ENCODE data around the gene CYP4V2.

CYP4V2 gene

GRCh38 chr4:186228514-186228894 lies 37.1 kb downstream of the CYP4V2 start:
- TF ChIP-seq GATA3 (IDR thresholded peaks at IDR 0.05; ENCODE audit: low read depth, low read length) (no peak), GATA2 (IDR thresholded peaks at IDR 0.05; ENCODE audit: low read depth, low read length) (no peak)

DNA sequence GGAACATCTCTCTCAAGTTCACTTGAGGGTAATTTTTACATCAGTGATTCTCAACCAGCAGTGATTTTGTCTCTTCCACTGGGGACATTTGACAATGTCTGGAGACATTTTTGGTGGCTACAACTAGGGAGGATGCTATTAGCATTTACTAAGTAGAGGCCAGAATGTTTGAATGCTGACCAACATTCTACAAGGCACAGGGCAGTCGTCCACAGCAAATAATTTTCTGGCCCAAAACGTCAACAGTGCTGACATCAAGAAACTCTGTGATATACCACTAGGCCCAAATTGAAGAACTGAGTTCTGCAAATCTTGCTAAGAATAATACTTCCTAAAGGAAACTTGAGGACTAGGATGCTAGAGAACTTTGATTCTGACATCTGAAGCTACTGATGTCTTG lies 43.0 kb downstream of the CYP4V2 start:
- TF ChIP-seq GATA2 (IDR thresholded peaks at IDR 0.05; ENCODE audit: low read depth, low read length) (no peak), GATA3 (IDR thresholded peaks at IDR 0.05; ENCODE audit: low read depth, low read length) (no peak)

DNA sequence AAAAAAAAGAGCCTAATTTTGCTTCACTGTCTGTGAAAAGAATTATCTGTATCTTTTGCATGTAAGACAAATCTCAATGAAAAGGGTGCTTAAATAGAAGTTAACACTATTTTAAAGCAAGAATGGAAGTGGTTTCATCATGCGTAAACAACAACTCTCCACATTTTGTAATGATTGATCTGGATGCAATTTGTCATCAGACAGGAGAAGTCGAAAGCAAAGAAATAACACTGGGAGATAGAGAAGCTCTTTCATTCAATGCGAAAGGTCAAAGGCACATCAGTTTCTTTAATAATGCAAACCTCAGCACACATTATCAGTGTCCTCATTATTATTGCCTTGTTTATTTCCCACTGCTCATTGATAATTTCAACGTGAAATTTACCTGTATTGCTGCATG lies 44.8 kb downstream of the CYP4V2 start:
- TF ChIP-seq GATA2 (IDR thresholded peaks at IDR 0.05; ENCODE audit: low read depth, low read length), result no peak
- no peak for TF ChIP-seq GATA3 (IDR thresholded peaks at IDR 0.05; ENCODE audit: low read depth, low read length)

DNA sequence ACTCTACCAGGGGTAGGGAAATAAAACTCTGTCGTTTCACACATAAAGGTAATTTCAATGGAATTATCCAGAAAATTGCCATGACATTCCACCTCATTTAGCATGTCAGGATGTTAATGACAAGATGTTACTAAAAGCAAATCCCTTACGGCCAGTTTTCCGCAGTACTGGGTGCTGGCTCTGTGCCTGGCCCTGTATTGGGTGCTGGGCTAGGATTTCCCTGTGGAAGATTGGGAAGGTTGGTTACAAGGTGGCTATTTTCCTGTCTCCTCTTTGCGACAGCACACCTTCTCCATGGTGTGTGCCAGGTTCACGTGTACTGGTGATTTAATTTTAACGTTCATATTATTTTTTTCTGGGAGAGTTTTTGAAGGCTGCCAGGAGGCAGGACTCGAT lies 49.1 kb downstream of the CYP4V2 start:
- TF ChIP-seq GATA2 (IDR thresholded peaks at IDR 0.05; ENCODE audit: low read depth, low read length) (no peak), GATA3 (IDR thresholded peaks at IDR 0.05; ENCODE audit: low read depth, low read length) (no peak)

DNA sequence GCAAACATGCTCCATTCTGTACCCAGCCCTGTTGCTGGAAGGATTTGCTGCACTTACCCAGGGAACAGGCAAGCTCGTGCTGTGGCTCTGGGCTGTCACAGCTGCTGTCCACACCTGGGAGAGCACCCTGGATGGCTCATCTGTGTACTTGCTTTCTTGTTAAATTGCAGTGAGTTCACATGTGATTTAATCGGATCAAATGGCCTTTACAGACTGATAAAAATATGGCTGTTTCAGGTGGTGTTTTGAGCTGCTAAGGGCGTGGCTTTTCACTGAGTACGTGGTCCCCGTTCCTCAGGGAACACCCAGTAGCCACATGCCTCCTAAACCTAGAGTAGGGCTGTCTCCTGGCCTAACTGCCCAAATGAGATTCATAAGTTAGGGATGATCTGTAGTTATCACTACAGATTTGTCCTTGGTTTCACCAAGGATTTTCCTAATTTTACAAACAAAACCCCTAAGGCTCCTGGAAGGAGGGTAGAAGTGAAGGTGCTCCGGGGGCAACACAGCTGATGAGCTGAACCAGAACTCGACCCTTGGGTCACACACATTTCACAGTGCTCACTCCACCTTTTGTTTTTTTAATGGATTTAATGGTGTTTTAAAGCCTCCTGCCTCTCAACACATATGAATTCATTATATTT lies 49.6 kb downstream of the CYP4V2 start:
- no peak for TF ChIP-seq GATA2 (IDR thresholded peaks at IDR 0.05; ENCODE audit: low read depth, low read length)
- TF ChIP-seq GATA3 (IDR thresholded peaks at IDR 0.05; ENCODE audit: low read depth, low read length), result no peak

GRCh38 chr4:186241616-186242015 lies 50.2 kb downstream of the CYP4V2 start:
- TF ChIP-seq GATA2 (IDR thresholded peaks at IDR 0.05; ENCODE audit: low read depth, low read length) (no peak), GATA3 (IDR thresholded peaks at IDR 0.05; ENCODE audit: low read depth, low read length) (no peak)

- no peak for TF ChIP-seq GATA3 (IDR thresholded peaks at IDR 0.05; ENCODE audit: low read depth, low read length)
- no peak for TF ChIP-seq GATA2 (IDR thresholded peaks at IDR 0.05; ENCODE audit: low read depth, low read length)
Measured at GRCh38 chr4:186243331-186243730, 52.0 kb downstream of the CYP4V2 start.

DNA sequence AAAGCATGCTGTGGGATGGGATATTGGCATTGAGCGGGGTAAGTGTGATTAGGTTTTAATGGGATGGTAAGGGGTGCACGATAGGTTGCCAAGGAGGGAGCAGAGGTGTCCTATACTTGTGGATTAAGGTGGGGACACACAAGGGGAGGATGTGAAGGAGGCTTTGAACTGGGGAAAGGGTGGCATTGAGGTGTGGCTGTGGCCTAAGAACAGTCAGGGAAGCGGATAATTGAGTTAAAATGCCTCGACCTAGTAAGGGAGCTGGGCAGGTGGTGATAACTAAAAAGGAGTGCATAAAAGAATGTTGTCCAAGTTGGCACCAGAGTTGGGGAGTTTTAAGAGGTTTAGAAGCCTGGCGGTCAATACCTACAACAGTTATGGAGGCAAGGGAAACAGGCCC lies 53.5 kb downstream of the CYP4V2 start:
- TF ChIP-seq GATA3 (IDR thresholded peaks at IDR 0.05; ENCODE audit: low read depth, low read length), result no peak
- TF ChIP-seq GATA2 (IDR thresholded peaks at IDR 0.05; ENCODE audit: low read depth, low read length), result no peak

DNA sequence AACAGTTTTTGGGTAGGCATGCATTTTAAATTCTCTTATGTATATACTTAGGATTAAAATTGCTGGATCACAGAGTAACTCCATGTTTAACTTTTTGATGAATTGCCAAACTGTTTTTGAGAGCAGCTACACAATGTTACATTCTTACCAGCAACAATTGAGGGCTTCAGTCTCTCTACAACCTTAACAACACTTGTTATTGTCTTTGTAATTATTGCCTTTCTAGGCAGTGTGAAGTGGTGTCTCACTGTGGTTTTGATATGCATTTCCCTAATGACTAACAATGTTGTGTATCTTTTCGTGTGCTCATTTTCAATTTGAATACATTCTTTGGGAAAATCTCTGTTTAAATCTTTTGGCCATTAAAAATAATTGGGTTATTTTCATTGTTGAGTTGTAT lies 57.3 kb downstream of the CYP4V2 start:
- TF ChIP-seq GATA3 (IDR thresholded peaks at IDR 0.05; ENCODE audit: low read depth, low read length) (no peak), GATA2 (IDR thresholded peaks at IDR 0.05; ENCODE audit: low read depth, low read length) (no peak)

GRCh38 chr4:186249785-186250754 lies 58.7 kb downstream of the CYP4V2 start:
- no peak for TF ChIP-seq GATA3 (IDR thresholded peaks at IDR 0.05; ENCODE audit: low read depth, low read length)
- TF ChIP-seq GATA2 (IDR thresholded peaks at IDR 0.05; ENCODE audit: low read depth, low read length), result no peak

- TF ChIP-seq GATA2 (IDR thresholded peaks at IDR 0.05; ENCODE audit: low read depth, low read length) (no peak), GATA3 (IDR thresholded peaks at IDR 0.05; ENCODE audit: low read depth, low read length) (no peak)
Measured at GRCh38 chr4:186250760-186251159, 59.4 kb downstream of the CYP4V2 start.

DNA sequence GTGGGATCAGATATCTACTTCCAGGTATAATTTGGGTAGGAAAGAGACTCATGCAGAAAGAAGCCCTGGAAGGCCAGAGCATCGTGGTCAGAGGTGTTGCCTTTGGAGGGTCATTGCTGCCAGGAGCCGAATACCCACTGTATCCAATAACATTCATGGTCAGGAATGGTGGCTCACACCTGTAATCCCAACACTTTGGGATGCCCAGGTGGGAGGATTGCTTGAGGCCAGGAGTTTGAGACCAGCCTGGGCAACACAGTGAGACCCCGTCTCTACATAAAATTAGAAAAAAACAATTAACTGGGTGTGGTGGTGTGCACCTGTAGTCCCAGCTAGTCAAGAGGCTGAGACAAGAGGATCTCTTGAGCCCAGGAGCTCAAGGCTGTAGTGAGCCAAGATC lies 63.8 kb downstream of the CYP4V2 start:
- no peak for TF ChIP-seq GATA3 (IDR thresholded peaks at IDR 0.05; ENCODE audit: low read depth, low read length)
- TF ChIP-seq GATA2 (IDR thresholded peaks at IDR 0.05; ENCODE audit: low read depth, low read length), result no peak

DNA sequence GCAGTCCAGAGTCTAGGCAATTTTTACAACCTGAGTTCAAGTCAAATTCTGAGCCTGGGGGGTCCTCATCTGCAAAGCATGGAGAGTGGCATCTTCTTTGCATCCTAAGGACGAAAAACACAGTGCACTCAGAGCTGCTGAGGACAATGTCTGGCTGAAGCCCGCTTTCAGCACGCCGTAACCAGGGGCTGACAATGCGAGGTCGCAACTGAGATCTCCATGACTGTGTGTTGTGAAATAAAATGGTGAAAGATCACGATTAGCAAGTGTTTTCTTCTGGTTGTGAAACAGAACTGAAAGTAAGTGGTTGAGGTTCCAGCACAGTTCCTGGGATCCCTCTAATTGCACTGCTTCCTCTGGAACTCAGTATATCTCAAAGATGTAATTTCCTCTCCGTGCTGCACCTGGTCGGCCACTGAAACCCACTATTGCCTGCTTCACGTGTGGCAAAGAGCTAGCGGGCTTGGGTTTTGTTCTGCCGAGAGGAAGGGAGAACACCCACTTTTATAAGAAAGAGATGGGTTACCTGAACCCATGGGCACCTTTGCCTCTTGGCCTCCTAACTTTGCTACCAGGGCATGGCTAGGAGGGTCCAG lies 66.9 kb downstream of the CYP4V2 start:
- no peak for TF ChIP-seq GATA3 (IDR thresholded peaks at IDR 0.05; ENCODE audit: low read depth, low read length)
- no peak for TF ChIP-seq GATA2 (IDR thresholded peaks at IDR 0.05; ENCODE audit: low read depth, low read length)

GRCh38 chr4:186260117-186260503 lies 68.7 kb downstream of the CYP4V2 start:
- no peak for TF ChIP-seq GATA2 (IDR thresholded peaks at IDR 0.05; ENCODE audit: low read depth, low read length)
- TF ChIP-seq GATA3 (IDR thresholded peaks at IDR 0.05; ENCODE audit: low read depth, low read length), result no peak

Measured in SH-SY5Y (cell line).